GM13977 (cell line): ENCODE data around the gene CYP19A1.

Experiments
- DNase-seq: peaks from one replicate; pipeline ENCODE4 v3.0.0; 2012; ENCODE audit warnings: low spot score
- in situ Hi-C: fragments of 300-500 bp; cut with MboI; formaldehyde crosslinking; loops from one replicate; pipeline ENCODE4 v1.12.0; 2022; ENCODE audit warnings: low sequenced_read_pairs, low pct_unique_long_range_greater_than_20kb, mixed read lengths, inconsistent platforms; ENCODE audit not compliant: unreplicated experiment
- TF ChIP-seq, protein P1 (sequence below): IDR thresholded peaks from 2 replicates; pipeline ENCODE4 v1.5.1; 2012; ENCODE audit warnings: mild to moderate bottlenecking, control low read depth; ENCODE audit not compliant: insufficient read depth; ENCODE audit errors: extremely low read depth, missing control alignments

Gene CYP19A1

DNA sequence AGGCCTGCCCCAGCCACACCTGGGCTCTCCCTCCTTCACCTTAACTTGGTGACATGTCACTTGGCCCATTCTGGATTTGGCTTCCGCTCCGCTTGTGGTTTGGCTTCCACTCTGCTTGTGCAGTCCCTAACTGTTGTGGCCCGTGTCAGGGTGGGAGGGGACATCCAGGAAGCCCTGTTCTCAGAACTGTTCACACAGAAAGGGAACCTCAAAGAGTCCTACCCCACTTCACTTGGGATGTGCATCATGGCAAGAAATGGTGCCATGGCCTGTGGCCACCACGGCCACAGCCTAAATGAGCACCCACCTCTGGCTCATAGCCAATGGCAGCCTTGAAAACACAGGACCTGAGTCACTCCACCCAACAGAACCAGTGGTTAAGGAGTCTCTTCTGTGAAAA lies 63.4 kb downstream of the CYP19A1 start:
- no peak for DNase-seq
- in situ Hi-C loops, result no loop called here
- TF ChIP-seq, protein P1, sequence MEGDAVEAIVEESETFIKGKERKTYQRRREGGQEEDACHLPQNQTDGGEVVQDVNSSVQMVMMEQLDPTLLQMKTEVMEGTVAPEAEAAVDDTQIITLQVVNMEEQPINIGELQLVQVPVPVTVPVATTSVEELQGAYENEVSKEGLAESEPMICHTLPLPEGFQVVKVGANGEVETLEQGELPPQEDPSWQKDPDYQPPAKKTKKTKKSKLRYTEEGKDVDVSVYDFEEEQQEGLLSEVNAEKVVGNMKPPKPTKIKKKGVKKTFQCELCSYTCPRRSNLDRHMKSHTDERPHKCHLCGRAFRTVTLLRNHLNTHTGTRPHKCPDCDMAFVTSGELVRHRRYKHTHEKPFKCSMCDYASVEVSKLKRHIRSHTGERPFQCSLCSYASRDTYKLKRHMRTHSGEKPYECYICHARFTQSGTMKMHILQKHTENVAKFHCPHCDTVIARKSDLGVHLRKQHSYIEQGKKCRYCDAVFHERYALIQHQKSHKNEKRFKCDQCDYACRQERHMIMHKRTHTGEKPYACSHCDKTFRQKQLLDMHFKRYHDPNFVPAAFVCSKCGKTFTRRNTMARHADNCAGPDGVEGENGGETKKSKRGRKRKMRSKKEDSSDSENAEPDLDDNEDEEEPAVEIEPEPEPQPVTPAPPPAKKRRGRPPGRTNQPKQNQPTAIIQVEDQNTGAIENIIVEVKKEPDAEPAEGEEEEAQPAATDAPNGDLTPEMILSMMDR, result no peak

DNA sequence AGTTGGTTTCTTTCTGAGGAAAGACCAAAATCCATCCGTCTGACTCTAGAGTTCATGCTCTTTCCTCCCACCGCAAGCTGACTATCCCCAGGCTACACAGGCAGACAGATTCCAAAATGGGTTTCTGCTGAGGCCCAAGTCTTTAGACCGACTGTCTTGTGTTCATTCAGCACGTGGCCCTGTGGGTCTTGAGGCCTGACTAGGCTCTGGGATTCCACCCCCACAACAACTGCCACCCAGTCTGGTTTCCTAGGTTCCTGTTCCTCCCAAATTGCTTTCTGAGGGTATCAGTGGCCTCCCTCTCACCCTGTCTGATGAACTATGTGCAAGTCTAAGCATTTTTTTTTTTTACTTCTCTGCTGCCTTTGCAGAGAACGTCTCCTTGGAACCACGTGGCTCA lies 67.7 kb downstream of the CYP19A1 start:
- no peak for DNase-seq
- in situ Hi-C loops, result no loop called here
- TF ChIP-seq, protein P1, result no peak

DNA sequence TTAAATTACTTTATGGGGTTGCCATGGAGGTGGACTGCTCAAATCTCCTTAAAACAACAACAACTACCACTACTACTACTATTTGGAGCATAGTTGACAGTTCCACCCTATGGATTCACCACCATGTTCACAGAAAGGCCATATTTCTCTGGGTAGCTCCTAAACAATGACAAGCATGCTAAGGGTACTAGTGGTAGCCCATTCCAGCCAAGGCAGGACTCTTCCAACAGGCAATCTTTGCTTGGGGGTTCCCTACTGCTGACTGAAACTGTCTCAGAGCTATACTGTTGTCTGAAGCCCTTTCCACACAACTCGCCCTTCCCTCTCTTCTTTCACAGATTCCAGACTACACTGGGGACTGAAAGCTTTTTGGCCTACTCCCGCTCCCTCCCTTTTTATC lies 68.9 kb downstream of the CYP19A1 start:
- TF ChIP-seq, protein P1, result no peak
- in situ Hi-C loops, result no loop called here
- DNase-seq, result no peak

DNA sequence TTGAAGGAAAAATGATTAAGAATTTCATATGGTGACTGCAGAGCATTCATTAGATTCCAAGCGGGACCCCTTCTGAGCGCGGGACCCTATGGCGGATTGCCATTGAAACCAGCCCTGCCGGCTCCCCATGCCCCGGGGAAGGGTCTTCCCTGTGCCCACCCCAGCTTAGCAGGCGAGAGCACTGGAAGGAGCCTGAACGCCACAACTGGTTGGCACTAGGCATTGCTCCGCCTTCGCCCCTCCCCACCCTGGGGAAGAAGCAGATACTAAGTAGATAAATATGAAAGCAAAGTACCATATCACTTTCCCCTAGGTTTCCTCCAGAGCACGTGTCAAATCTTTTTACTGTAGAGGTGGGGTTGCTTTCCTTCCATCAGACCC lies 70.7 kb downstream of the CYP19A1 start:
- in situ Hi-C loops, result no loop called here
- TF ChIP-seq, protein P1, result no peak
- DNase-seq, result no peak

DNA sequence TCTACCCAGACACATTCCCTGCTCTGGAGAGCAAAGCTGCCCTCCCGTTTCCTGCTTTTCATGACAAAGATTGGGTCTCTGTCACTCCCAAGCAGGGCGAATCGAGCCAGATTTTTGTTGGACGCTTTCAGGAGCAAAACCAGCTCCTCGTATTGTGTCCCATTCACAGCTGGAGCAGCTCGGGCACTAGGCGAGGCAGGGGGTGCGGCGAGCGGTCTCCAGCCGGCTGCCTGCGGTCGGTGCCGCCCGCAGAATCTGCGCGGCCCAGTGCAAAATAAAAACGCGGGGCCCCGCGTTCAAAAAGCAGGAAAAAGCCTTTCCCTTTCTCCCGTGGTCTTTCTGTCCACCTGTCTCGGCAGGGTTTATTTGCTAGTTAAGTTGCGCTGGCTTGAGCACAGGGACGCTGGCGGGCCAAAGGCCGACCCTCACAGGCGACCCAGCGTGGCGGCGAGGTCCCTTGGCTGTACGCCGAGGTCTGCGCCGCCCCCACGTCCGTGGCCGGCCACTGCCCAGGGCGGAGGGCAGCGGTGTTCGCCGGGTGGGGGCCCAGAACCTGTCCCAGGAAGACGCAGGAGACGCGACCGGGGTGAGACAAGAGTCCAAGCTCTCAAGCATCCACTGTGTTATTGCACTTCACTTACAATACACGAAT lies 71.2 kb downstream of the CYP19A1 start:
- DNase-seq, result no peak
- TF ChIP-seq, protein P1, result no peak
- in situ Hi-C loops, result no loop called here

DNA sequence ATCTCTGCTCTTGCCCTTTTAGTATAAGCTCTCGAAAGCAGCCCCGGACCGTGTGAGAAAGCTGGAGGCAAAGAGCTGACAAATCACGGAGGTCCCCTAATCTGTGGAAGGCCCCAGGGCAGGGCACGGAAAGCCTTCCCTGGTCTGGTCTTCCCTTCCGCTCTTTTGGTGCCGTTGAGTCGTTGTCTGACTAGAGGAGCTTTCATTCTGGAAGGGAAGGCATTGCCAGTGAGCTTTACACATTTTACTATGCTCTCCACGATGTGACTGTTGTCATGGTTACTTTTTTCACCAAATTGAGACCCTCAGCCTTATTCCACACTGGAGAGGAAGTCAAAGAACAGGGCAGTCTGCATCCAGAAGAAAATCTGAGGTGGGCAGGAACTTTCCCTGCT lies 71.7 kb downstream of the CYP19A1 start:
- no peak for DNase-seq
- in situ Hi-C loops, result no loop called here
- TF ChIP-seq, protein P1, result no peak

DNA sequence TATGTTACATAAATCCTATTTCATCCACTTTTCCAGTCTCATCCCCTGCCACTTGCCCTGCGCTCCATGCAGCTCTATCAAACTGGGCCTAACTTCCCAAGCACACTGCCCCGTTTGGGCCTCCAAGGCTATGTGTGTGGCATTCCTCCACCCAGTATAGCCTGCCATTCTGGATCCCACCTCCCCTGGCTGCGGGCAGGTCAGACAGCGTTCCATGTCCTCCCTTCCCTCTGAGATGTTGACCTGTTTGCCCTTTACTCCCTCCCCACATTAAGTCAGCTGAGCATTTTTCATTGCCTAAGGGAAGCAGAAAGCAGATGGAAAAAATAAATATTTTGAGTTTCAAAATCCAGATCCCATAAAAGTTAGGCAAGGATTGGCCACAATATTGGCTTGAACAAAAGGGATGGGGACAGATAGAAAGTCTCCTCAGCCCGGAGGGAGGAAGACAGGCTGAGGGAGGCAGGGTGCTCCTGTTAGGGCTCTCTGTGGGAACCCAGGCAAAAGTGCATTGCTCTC lies 73.3 kb downstream of the CYP19A1 start:
- TF ChIP-seq, protein P1, result no peak
- DNase-seq, result no peak
- in situ Hi-C loops, result no loop called here
